Measurements from ENCODE around the gene PPP1R13B. TPM values are rescaled to one million over a fixed set of nuclear protein-coding genes. Genes with fewer than 3 reads are reported as not detected.

Gene PPP1R13B
- total RNA-seq, 4 donors from 2014 or later: 5.6 to 71.6 (median 18.2) TPM

GRCh38 chr14:103868242-103868897, 21.0 kb upstream of the PPP1R13B start:
- TF ChIP-seq CTCF (IDR thresholded peaks at IDR 0.05) (no peak), POLR2A (IDR thresholded peaks at IDR 0.05) (no peak)
- DNase-seq: no peak
- Histone ChIP-seq H3K27ac (no peak overlapping the region), H3K4me1 (peaks cover 0 to 7% of the 10 kb centered on the region in 2 donors), H3K4me3 (no peak overlapping the region), H3K9me3 (no peaks in the 10 kb centered on the region), H3K36me3 (no peaks in the 10 kb centered on the region), H3K27me3 (no peaks in the 10 kb centered on the region)
- intact Hi-C loops (cut with DNase I; ENCODE audit: low total_unique reads): no loop called here

GRCh38 chr14:103867523-103867953, 20.2 kb upstream of the PPP1R13B start:
- no peak for TF ChIP-seq POLR2A (IDR thresholded peaks at IDR 0.05)

GRCh38 chr14:103867020-103867419, 19.6 kb upstream of the PPP1R13B start:
- H3K4me1 ChIP-seq: peaks cover 0 to 3% of the 10 kb centered on the region in 2 donors
- intact Hi-C loops (cut with DNase I; ENCODE audit: low total_unique reads): no loop called here
- no peaks in the 10 kb centered on the region for H3K36me3 ChIP-seq
- H3K27me3 ChIP-seq: no peaks in the 10 kb centered on the region
- H3K9me3 ChIP-seq: no peaks in the 10 kb centered on the region
- TF ChIP-seq CTCF (IDR thresholded peaks at IDR 0.05) (no peak), POLR2A (IDR thresholded peaks at IDR 0.05) (no peak)
- no peak overlapping the region for H3K27ac ChIP-seq
- no peak overlapping the region for H3K4me3 ChIP-seq
- DNase-seq: no peak

More at GRCh38 chr14:103867523-103867953, 20.2 kb upstream of the PPP1R13B start:
- Histone ChIP-seq H3K36me3 (no peaks in the 10 kb centered on the region), H3K27me3 (no peaks in the 10 kb centered on the region), H3K9me3 (no peaks in the 10 kb centered on the region), H3K4me1 (peaks cover 0 to 7% of the 10 kb centered on the region in 2 donors), H3K4me3 (no peak overlapping the region), H3K27ac (no peak overlapping the region)
- intact Hi-C loops (cut with DNase I; ENCODE audit: low total_unique reads): no loop called here
- no peak for DNase-seq

- intact Hi-C loops (cut with DNase I; ENCODE audit: low total_unique reads): no loop called here
- no peak for DNase-seq
- Histone ChIP-seq H3K27me3 (no peaks in the 10 kb centered on the region), H3K9me3 (no peaks in the 10 kb centered on the region), H3K4me1 (no peaks in the 10 kb centered on the region), H3K36me3 (no peaks in the 10 kb centered on the region), H3K27ac (no peak overlapping the region), H3K4me3 (no peak overlapping the region)
- TF ChIP-seq CTCF (IDR thresholded peaks at IDR 0.05): no peak
- TF ChIP-seq POLR2A (IDR thresholded peaks at IDR 0.05): no peak
These were observed 15.9 kb upstream of the PPP1R13B start for GRCh38 chr14:103863245-103863644.

- no peak for TF ChIP-seq CTCF (IDR thresholded peaks at IDR 0.05)
- no peak for TF ChIP-seq POLR2A (IDR thresholded peaks at IDR 0.05)
- H3K36me3 ChIP-seq: no peaks in the 10 kb centered on the region
- DNase-seq: no peak
These were observed 15.0 kb upstream of the PPP1R13B start for GRCh38 chr14:103862393-103862782.

More at GRCh38 chr14:103862393-103862782, 15.0 kb upstream of the PPP1R13B start:
- intact Hi-C loops (cut with DNase I; ENCODE audit: low total_unique reads): no loop called here
- no peaks in the 10 kb centered on the region for H3K4me1 ChIP-seq
- no peak overlapping the region for H3K4me3 ChIP-seq
- no peaks in the 10 kb centered on the region for H3K27me3 ChIP-seq
- H3K27ac ChIP-seq: no peak overlapping the region
- no peaks in the 10 kb centered on the region for H3K9me3 ChIP-seq
